HG02642 (cell line): ENCODE data around the gene NIT1.

ENCODE experiments used
- ATAC-seq: cut with Tn5 transposase; IDR thresholded peaks from one replicate; pipeline ENCODE4 v1.9.1; 2021; ENCODE audit warnings: mild to moderate bottlenecking; ENCODE audit not compliant: unreplicated experiment, poor library complexity

The NIT1 gene, protein sequence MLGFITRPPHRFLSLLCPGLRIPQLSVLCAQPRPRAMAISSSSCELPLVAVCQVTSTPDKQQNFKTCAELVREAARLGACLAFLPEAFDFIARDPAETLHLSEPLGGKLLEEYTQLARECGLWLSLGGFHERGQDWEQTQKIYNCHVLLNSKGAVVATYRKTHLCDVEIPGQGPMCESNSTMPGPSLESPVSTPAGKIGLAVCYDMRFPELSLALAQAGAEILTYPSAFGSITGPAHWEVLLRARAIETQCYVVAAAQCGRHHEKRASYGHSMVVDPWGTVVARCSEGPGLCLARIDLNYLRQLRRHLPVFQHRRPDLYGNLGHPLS

GRCh38 chr1:161117759-161118581 lies at the start of gene NIT1, which contains the start of gene PFDN2:
TSS of gene NIT1 (plus strand) at chr1:161118105. CDS start at chr1:161118177, 72 bp downstream.
TSS of gene PFDN2 (minus strand) at chr1:161118037. CDS start at chr1:161118026, 11 bp downstream.
- ATAC-seq, result peak; percentile 88

DNA sequence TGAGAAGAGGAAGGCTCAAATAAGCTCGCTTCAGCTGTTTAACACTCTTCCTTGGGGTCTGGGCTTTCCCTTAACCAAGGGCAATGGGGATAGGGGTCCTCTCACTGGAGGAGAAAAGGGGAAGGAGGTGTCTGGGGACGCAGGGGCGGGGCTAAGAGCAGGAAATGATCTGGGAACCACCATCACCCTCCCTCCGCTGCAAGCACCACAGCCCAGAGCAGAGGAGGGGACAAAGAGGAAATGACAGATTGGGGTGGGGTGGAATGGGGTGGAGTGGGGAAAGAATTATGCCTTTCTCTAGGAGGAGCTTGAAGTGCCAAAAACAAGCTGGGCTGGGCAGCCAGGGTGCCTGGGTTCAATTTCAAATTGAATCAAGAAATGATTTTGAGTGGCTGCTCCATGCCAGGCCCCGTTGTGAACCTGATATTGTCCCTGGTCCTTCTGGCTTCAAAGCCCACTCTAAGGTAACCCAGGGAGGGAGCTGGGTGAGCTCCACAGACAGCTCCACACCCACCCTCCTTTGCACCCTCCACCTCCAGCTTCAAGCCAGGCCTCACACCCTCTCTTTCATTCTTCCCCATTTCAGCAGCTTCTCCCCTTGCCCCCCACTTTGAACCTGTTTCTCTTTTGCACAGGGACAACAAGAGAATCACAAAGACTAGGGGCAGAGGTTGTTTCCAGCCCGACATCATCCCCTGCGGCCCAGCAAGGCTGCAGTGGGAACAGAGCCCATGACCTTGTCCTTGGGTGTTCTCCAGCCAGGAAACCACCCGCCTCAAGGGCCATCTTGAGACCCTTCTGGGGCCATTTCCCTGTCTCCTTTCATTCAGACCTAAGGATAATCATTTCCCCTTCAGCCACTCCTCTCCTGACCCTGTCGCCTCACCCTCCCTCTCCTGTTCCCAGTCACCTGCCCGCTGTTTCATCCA lies 49.3 kb upstream of the NIT1 start:
- peak; percentile 56 for ATAC-seq

DNA sequence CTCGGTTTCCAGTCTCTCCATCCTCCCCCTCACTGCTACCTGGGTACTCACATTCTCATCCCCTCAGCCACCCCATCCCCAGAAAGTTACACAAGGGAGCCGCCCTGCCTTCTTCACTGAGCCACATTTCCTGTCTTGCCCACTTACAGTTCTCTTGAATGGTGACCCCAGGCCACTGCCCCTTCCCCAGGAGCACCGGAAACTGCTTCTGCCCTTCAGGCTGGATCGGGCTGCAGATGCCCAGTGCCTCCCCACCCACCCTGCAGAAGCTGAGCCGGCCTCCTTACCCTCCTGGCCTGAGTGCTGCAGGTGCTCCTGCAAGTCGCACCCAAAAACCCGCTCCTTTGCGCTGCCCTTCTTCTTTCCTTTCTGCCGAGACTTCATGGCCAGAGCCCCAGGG lies 48.7 kb upstream of the NIT1 start:
- ATAC-seq, result peak; percentile 11

DNA sequence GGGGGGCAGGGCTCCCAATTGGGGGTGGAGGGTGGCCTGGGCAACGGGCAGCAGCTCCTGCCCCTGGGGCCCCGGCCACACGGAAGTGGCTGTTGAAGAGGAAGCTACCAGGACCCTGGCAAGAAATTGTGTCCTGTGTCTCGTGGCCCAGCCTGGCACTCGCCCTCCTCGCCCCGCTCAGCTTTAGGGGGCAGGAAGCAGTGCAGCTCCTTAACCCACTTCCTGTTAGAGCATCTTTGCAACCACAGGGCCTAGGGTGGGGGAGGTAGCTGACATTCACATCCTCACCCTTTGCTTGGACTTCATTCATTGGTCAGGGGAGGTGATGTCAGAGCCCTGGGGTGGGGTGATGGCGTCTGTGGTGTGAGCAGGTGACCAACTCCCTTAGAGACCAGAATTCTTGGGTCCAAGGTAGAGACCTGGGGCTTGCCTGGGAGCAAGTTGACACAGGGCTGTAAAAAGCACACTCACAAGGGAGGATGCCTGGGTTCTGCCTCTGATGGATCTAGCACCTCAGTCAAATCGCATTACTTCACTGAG lies 48.1 kb upstream of the NIT1 start, which contains the start of gene ARHGAP30:
Gene ARHGAP30, minus strand, starts transcription at position 161 of the 540 bp plus-strand sequence. CDS start 267 bp downstream, outside the sequence.
- ATAC-seq, result peak; percentile 80

- ATAC-seq, result no peak
These were observed 47.1 kb upstream of the NIT1 start for GRCh38 chr1:161070761-161071160.

GRCh38 chr1:161071886-161072371 lies 46.0 kb upstream of the NIT1 start:
- ATAC-seq, result no peak

GRCh38 chr1:161072751-161073449 lies 45.0 kb upstream of the NIT1 start:
- ATAC-seq, result no peak

GRCh38 chr1:161073474-161074121 lies 44.3 kb upstream of the NIT1 start:
- no peak for ATAC-seq

- no peak for ATAC-seq
These were observed 43.1 kb upstream of the NIT1 start for GRCh38 chr1:161074676-161075368.

DNA sequence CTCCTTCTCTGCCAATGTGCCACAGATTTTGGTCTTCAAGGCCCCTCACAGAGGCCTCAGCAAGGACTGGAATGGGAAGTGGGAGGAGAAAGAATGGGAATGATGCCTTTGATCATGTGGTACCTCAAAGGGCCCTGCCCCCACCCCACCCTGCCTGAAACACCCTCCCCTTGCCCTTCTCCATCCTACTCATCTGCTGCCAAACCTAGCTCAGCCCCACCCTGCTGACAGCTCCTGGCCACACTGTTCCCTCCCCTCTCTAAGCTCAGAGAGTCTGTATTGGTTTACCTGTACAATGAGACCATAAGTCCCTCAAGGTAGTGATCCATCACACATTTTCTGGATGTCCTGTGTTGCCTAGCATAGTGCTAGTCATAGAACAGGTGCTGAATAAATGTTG lies 41.5 kb upstream of the NIT1 start:
- ATAC-seq, result no peak

GRCh38 chr1:161077426-161077825 lies 40.5 kb upstream of the NIT1 start:
- ATAC-seq, result no peak

- ATAC-seq, result no peak
These were observed 38.3 kb upstream of the NIT1 start for GRCh38 chr1:161079436-161080110.

GRCh38 chr1:161080441-161081405 lies 37.2 kb upstream of the NIT1 start:
- no peak for ATAC-seq

GRCh38 chr1:161081519-161081918 lies 36.4 kb upstream of the NIT1 start:
- ATAC-seq, result no peak

DNA sequence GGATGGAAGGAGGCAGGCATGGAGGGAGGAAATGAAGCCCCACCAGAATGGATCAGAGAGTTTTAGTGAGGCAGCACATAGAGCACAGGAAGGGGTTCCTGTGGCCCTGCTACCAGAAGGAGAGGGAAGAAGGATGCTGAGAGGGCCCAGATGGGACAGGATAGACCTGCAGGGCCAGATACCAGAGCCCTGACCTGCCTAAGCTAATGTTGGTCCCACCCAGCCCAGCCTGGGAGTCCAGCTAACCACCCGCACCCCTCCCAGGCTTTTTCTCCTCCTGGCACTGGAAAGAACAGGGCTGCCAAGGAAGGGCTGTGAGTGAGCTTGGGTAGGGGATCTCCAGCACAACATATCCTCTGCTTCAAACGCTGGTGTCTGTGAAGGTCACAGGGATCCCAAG lies 35.4 kb upstream of the NIT1 start:
- ATAC-seq, result no peak

- no peak for ATAC-seq
These were observed 34.7 kb upstream of the NIT1 start for GRCh38 chr1:161082996-161083747.
